ENCODE measurements around the gene LDB1.

DNA sequence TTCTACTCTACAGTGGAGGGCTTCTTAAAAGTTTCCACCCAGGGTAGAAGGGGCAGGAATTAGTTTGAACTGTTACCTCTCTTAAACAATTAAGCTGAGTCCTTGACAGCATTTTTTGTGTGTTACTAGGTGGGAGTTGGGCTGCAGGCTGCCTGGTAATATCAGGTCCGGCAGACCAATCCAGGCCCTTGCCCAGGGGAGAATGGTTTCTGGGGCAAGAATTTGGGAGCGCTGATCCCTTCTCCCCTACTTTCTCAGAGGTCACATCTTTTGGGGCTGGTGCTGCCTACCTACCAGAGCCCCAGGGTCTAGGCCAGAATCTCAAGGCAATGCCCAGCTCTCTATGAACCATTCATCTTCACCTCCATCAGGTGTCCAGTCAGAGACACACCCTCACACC lies 14.2 kb upstream of the LDB1 start:
- TF ChIP-seq, protein P1, sequence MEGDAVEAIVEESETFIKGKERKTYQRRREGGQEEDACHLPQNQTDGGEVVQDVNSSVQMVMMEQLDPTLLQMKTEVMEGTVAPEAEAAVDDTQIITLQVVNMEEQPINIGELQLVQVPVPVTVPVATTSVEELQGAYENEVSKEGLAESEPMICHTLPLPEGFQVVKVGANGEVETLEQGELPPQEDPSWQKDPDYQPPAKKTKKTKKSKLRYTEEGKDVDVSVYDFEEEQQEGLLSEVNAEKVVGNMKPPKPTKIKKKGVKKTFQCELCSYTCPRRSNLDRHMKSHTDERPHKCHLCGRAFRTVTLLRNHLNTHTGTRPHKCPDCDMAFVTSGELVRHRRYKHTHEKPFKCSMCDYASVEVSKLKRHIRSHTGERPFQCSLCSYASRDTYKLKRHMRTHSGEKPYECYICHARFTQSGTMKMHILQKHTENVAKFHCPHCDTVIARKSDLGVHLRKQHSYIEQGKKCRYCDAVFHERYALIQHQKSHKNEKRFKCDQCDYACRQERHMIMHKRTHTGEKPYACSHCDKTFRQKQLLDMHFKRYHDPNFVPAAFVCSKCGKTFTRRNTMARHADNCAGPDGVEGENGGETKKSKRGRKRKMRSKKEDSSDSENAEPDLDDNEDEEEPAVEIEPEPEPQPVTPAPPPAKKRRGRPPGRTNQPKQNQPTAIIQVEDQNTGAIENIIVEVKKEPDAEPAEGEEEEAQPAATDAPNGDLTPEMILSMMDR (conservative IDR thresholded peaks at IDR 0.05; ENCODE audit: low read length), result no peak
- TF ChIP-seq EZH2phosphoT487 (IDR thresholded peaks at IDR 0.05; ENCODE audit: borderline replicate concordance, low read depth, low read length), result no peak

Measured in OCI-LY7 (cell line).